ENCODE data around the gene QPCT.

Gene QPCT

GRCh38 chr2:37324786-37325624 is 19.4 kb upstream of the QPCT start, which contains the start of gene PRKD3:
TSS of gene PRKD3 (minus strand) at chr2:37324833. CDS start at chr2:37316524, 8,309 bp downstream.
- peak; percentile 34 for DNase-seq (ENCODE audit: low read depth)

GRCh38 chr2:37325625-37326071 is 18.8 kb upstream of the QPCT start:
- DNase-seq (ENCODE audit: low read depth) = no peak

- DNase-seq (ENCODE audit: low read depth) = no peak
Measured at GRCh38 chr2:37326285-37326684, 18.1 kb upstream of the QPCT start.

- no peak for DNase-seq (ENCODE audit: low read depth)
Measured at GRCh38 chr2:37326866-37327634, 17.4 kb upstream of the QPCT start.

- no peak for DNase-seq (ENCODE audit: low read depth)
Measured at GRCh38 chr2:37330681-37331080, 13.7 kb upstream of the QPCT start.

GRCh38 chr2:37332560-37332959 is 11.9 kb upstream of the QPCT start:
- no peak for DNase-seq (ENCODE audit: low read depth)

- DNase-seq (ENCODE audit: low read depth) = no peak
Measured at GRCh38 chr2:37333256-37333655, 11.2 kb upstream of the QPCT start.

- DNase-seq (ENCODE audit: low read depth) = no peak
Measured at GRCh38 chr2:37335604-37336003, 8.8 kb upstream of the QPCT start.

GRCh38 chr2:37337620-37338280 is 6.7 kb upstream of the QPCT start:
- no peak for DNase-seq (ENCODE audit: low read depth)

- no peak for DNase-seq (ENCODE audit: low read depth)
Measured at GRCh38 chr2:37338933-37339332, 5.5 kb upstream of the QPCT start.

GRCh38 chr2:37340637-37341036 is 3.8 kb upstream of the QPCT start:
- no peak for DNase-seq (ENCODE audit: low read depth)

- no peak for DNase-seq (ENCODE audit: low read depth)
Measured at GRCh38 chr2:37342591-37343220, 1.7 kb upstream of the QPCT start.

- DNase-seq (ENCODE audit: low read depth) = no peak
Measured at GRCh38 chr2:37343537-37344434, 644 bp upstream of the QPCT start.

GRCh38 chr2:37348155-37348554 is 3.7 kb downstream of the QPCT start:
- no peak for DNase-seq (ENCODE audit: low read depth)

GRCh38 chr2:37349231-37349860 is 4.9 kb downstream of the QPCT start:
- DNase-seq (ENCODE audit: low read depth) = no peak

- DNase-seq (ENCODE audit: low read depth) = no peak
Measured at GRCh38 chr2:37350034-37350433, 5.6 kb downstream of the QPCT start.

GRCh38 chr2:37354531-37354930 is 10.1 kb downstream of the QPCT start:
- DNase-seq (ENCODE audit: low read depth) = no peak

GRCh38 chr2:37355735-37356134 is 11.3 kb downstream of the QPCT start:
- DNase-seq (ENCODE audit: low read depth) = no peak

GRCh38 chr2:37356299-37356698 is 11.9 kb downstream of the QPCT start:
- DNase-seq (ENCODE audit: low read depth) = no peak

GRCh38 chr2:37357069-37357468 is 12.6 kb downstream of the QPCT start:
- no peak for DNase-seq (ENCODE audit: low read depth)

GRCh38 chr2:37357530-37357929 is 13.1 kb downstream of the QPCT start:
- no peak for DNase-seq (ENCODE audit: low read depth)
